DOHH2 (cell line): Measurements from ENCODE around the gene PARP4.

Experiments used
- H3F3A ChIP-seq: fragments of 200-600 bp; sonication (generic), shearing (Covaris generic); 2 replicates; pipeline ENCODE4 v1.6.0; 2016; ENCODE audit warnings: antibody characterized with exemption, mild to moderate bottlenecking; ENCODE audit not compliant: control insufficient read depth, insufficient read depth
- H3K27ac ChIP-seq: fragments of 200-600 bp; sonication (generic); 2 replicates; pipeline ENCODE4 v1.5.1; 2014; ENCODE audit warnings: low read depth, mild to moderate bottlenecking, low read length, moderate library complexity
- H3K27me3 ChIP-seq: fragments of 200-600 bp; sonication (generic); 2 replicates; pipeline ENCODE4 v1.6.1; 2014; ENCODE audit warnings: mild to moderate bottlenecking, low read length, mixed read lengths; ENCODE audit not compliant: control insufficient read depth
- H3K36me3 ChIP-seq: fragments of 200-600 bp; sonication (generic); 2 replicates; pipeline ENCODE4 v1.6.1; 2014; ENCODE audit warnings: mild to moderate bottlenecking, low read length, moderate library complexity, mixed read lengths; ENCODE audit not compliant: control insufficient read depth
- H3K4me1 ChIP-seq: fragments of 200-600 bp; sonication (generic); 2 replicates; pipeline ENCODE4 v1.6.1; 2014; ENCODE audit warnings: mild to moderate bottlenecking, low read length, mixed read lengths; ENCODE audit not compliant: control insufficient read depth
- H3K4me2 ChIP-seq: fragments of 200-600 bp; sonication (generic); 2 replicates; pipeline ENCODE4 v1.6.0; 2014; ENCODE audit warnings: mild to moderate bottlenecking, low read length, moderate library complexity
- H3K4me3 ChIP-seq: fragments of 200-600 bp; sonication (generic); 2 replicates; pipeline ENCODE4 v1.5.1; 2014; ENCODE audit warnings: mild to moderate bottlenecking, low read length, mixed read lengths
- H3K79me2 ChIP-seq: fragments of 200-600 bp; sonication (generic); 2 replicates; pipeline ENCODE4 v1.6.1; 2014; ENCODE audit warnings: mild to moderate bottlenecking, low read length, mixed read lengths; ENCODE audit not compliant: control insufficient read depth
- H3K9me2 ChIP-seq: fragments of 200-600 bp; sonication (generic); replicated peaks from 2 replicates; pipeline ENCODE4 v1.6.1; 2014; ENCODE audit warnings: mild to moderate bottlenecking, low read length, mixed read lengths; ENCODE audit not compliant: control insufficient read depth
- H3K9me3 ChIP-seq: fragments of 200-600 bp; sonication (generic); 2 replicates; pipeline ENCODE4 v1.6.1; 2014; ENCODE audit warnings: antibody characterized with exemption, low read length, mixed read lengths; ENCODE audit not compliant: control insufficient read depth, insufficient read depth
- H4K20me1 ChIP-seq: fragments of 200-600 bp; sonication (generic); 2 replicates; pipeline ENCODE4 v1.6.0; 2014; ENCODE audit warnings: low read depth, mild to moderate bottlenecking, antibody characterized with exemption, low read length, moderate library complexity; ENCODE audit not compliant: control insufficient read depth, insufficient read depth
- EZH2phosphoT487 ChIP-seq: fragments of 200-600 bp; sonication (generic); IDR thresholded peaks from 2 replicates; pipeline ENCODE4 v1.6.1; 2017; ENCODE audit warnings: borderline replicate concordance, mild to moderate bottlenecking, antibody characterized with exemption, low read length, moderate library complexity, mixed read lengths
- TF ChIP-seq, protein P1 (sequence below): fragments of 200-600 bp; sonication (generic); IDR thresholded peaks from one replicate; pipeline ENCODE4 v1.5.1; 2014; ENCODE audit warnings: antibody characterized with exemption, mild to moderate bottlenecking, low read depth, low read length; ENCODE audit not compliant: poor library complexity, severe bottlenecking

The PARP4 gene

GRCh38 chr13:24539500-24540165 lies 27.1 kb upstream of the PARP4 start:
- TF ChIP-seq EZH2phosphoT487 = no peak
- TF ChIP-seq, protein P1, sequence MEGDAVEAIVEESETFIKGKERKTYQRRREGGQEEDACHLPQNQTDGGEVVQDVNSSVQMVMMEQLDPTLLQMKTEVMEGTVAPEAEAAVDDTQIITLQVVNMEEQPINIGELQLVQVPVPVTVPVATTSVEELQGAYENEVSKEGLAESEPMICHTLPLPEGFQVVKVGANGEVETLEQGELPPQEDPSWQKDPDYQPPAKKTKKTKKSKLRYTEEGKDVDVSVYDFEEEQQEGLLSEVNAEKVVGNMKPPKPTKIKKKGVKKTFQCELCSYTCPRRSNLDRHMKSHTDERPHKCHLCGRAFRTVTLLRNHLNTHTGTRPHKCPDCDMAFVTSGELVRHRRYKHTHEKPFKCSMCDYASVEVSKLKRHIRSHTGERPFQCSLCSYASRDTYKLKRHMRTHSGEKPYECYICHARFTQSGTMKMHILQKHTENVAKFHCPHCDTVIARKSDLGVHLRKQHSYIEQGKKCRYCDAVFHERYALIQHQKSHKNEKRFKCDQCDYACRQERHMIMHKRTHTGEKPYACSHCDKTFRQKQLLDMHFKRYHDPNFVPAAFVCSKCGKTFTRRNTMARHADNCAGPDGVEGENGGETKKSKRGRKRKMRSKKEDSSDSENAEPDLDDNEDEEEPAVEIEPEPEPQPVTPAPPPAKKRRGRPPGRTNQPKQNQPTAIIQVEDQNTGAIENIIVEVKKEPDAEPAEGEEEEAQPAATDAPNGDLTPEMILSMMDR = no peak
- Histone ChIP-seq H3K4me3 (no peak overlapping the region), H3K79me2 (no peaks in the 10 kb centered on the region), H3K36me3 (no peaks in the 10 kb centered on the region), H3K4me2 (no peak overlapping the region), H3K27me3 (peaks cover 10% of the 10 kb centered on the region), H3K9me2 (no peaks in the 10 kb centered on the region), H3K27ac (no peak overlapping the region), H3K4me1 (no peaks in the 10 kb centered on the region), H4K20me1 (no peaks in the 10 kb centered on the region), H3K9me3 (no peaks in the 10 kb centered on the region), H3F3A (no peaks in the 10 kb centered on the region)

DNA sequence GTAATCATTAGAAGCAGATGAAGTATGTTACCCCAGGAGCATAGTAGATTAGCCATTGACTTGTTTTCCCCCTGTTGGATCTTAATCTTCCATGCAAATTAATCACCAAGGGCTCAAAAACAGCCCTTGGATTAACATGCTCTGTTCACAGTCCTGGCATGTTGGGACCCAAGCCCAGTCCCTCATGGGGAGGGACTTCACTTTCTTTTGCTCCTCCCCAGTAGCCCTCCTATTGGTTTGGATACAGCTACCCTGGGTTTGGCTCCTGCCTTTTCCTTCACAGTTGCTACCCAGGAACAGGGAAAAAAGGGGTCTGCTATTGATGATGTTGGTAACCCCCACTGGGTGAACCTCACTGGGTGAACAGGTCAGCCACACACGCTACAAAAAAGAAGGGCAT lies 16.9 kb upstream of the PARP4 start:
- Histone ChIP-seq H3K36me3 (no peaks in the 10 kb centered on the region), H3K9me3 (no peaks in the 10 kb centered on the region), H3F3A (no peaks in the 10 kb centered on the region), H4K20me1 (no peaks in the 10 kb centered on the region), H3K27ac (no peak overlapping the region), H3K4me1 (no peaks in the 10 kb centered on the region), H3K9me2 (no peaks in the 10 kb centered on the region), H3K4me2 (no peak overlapping the region), H3K79me2 (no peaks in the 10 kb centered on the region), H3K4me3 (no peak overlapping the region), H3K27me3 (peaks cover 30% of the 10 kb centered on the region)
- TF ChIP-seq, protein P1 = no peak
- no peak for TF ChIP-seq EZH2phosphoT487

- H3K27ac ChIP-seq = no peak overlapping the region
- no peaks in the 10 kb centered on the region for H3K36me3 ChIP-seq
- H3K27me3 ChIP-seq = peaks cover 27% of the 10 kb centered on the region
- H3K79me2 ChIP-seq = no peaks in the 10 kb centered on the region
- no peaks in the 10 kb centered on the region for H3K9me2 ChIP-seq
- no peaks in the 10 kb centered on the region for H4K20me1 ChIP-seq
- H3F3A ChIP-seq = no peaks in the 10 kb centered on the region
- H3K4me1 ChIP-seq = no peaks in the 10 kb centered on the region
- TF ChIP-seq EZH2phosphoT487 = no peak
- TF ChIP-seq, protein P1 = no peak
- no peaks in the 10 kb centered on the region for H3K9me3 ChIP-seq
- H3K4me2 ChIP-seq = no peak overlapping the region
- no peak overlapping the region for H3K4me3 ChIP-seq
Observed at GRCh38 chr13:24528816-24529398, 16.3 kb upstream of the PARP4 start.
